ENCODE measurements around the gene CNGA4. TPM values are rescaled to one million over a fixed set of nuclear protein-coding genes. Genes with fewer than 3 reads are reported as not detected.

CNGA4 gene
- total and polyA plus RNA-seq, 2 of the 13 experiments (the other 11 are each of a cell fraction or from before 2014, with no cell fraction given), result 0.03 TPM; not detected in 1

- TF ChIP-seq CSRNP1 (CRISPR knock-in tag; IDR thresholded peaks at IDR 0.05) (no peak), KDM1A (CRISPR knock-in tag; IDR thresholded peaks at IDR 0.05) (no peak), CENPT (CRISPR knock-in tag; IDR thresholded peaks at IDR 0.05; ENCODE audit: low read depth) (no peak), NCOR1 (IDR thresholded peaks at IDR 0.05; ENCODE audit: borderline replicate concordance, low read length) (no peak), MLX (CRISPR knock-in tag; IDR thresholded peaks at IDR 0.05) (0 out of 2 replicates have a peak, but pooled peaks have one; percentile 55), MAFK (conservative IDR thresholded peaks at IDR 0.05 in 1 of 2, IDR thresholded peaks at IDR 0.05 in 1 of 2; ENCODE audit: low read length in 2 of 2) (no peak), ZNF350 (CRISPR knock-in tag; IDR thresholded peaks at IDR 0.05; ENCODE audit: borderline replicate concordance, low read depth) (no peak; the same call in 1 of the 2 replicates), GMEB1 (CRISPR knock-in tag; IDR thresholded peaks at IDR 0.05; ENCODE audit: borderline replicate concordance) (peak; percentile 100), ZNF770 (CRISPR knock-in tag; IDR thresholded peaks at IDR 0.05) (no peak), ZBTB3 (CRISPR knock-in tag; IDR thresholded peaks at IDR 0.05; ENCODE audit: borderline replicate concordance, low read depth) (no peak), KDM3A (CRISPR knock-in tag; IDR thresholded peaks at IDR 0.05; ENCODE audit: low read depth) (no peak), RCOR2 (CRISPR knock-in tag; IDR thresholded peaks at IDR 0.05) (no peak), RXRA (CRISPR knock-in tag; IDR thresholded peaks at IDR 0.05) (no peak), MTF1 (CRISPR knock-in tag; IDR thresholded peaks at IDR 0.05) (no peak), POLR2G (IDR thresholded peaks at IDR 0.05; ENCODE audit: low read depth, low read length) (peak; percentile 67), SNAPC5 (CRISPR knock-in tag; IDR thresholded peaks at IDR 0.05; ENCODE audit: borderline replicate concordance) (no peak), ZNF121 (CRISPR knock-in tag; IDR thresholded peaks at IDR 0.05) (no peak), SIN3B (IDR thresholded peaks at IDR 0.05; ENCODE audit: low read length) (no peak), DR1 (CRISPR knock-in tag; IDR thresholded peaks at IDR 0.05) (no peak; the same call in 1 of the 2 replicates), ZIK1 (CRISPR knock-in tag; IDR thresholded peaks at IDR 0.05; ENCODE audit: borderline replicate concordance, low read depth) (0 out of 2 replicates have a peak, but pooled peaks have one; percentile 52), RXRB (CRISPR knock-in tag; IDR thresholded peaks at IDR 0.05; ENCODE audit: borderline replicate concordance) (peak; percentile 4; the same call in 1 of the 2 replicates), ZNF629 (CRISPR knock-in tag; conservative IDR thresholded peaks at IDR 0.05) (no peak), GTF3A (CRISPR knock-in tag; conservative IDR thresholded peaks at IDR 0.05) (no peak; the same call in 1 of the 2 replicates), SALL2 (CRISPR knock-in tag; IDR thresholded peaks at IDR 0.05) (no peak), MAFG (CRISPR knock-in tag; IDR thresholded peaks at IDR 0.05) (no peak)
Observed at GRCh38 chr11:6234387-6235107, 4.3 kb upstream of the CNGA4 start, which contains the start of gene FHIP1B (continued).
